ENCODE results near the gene TRIM63.

The TRIM63 gene

DNA sequence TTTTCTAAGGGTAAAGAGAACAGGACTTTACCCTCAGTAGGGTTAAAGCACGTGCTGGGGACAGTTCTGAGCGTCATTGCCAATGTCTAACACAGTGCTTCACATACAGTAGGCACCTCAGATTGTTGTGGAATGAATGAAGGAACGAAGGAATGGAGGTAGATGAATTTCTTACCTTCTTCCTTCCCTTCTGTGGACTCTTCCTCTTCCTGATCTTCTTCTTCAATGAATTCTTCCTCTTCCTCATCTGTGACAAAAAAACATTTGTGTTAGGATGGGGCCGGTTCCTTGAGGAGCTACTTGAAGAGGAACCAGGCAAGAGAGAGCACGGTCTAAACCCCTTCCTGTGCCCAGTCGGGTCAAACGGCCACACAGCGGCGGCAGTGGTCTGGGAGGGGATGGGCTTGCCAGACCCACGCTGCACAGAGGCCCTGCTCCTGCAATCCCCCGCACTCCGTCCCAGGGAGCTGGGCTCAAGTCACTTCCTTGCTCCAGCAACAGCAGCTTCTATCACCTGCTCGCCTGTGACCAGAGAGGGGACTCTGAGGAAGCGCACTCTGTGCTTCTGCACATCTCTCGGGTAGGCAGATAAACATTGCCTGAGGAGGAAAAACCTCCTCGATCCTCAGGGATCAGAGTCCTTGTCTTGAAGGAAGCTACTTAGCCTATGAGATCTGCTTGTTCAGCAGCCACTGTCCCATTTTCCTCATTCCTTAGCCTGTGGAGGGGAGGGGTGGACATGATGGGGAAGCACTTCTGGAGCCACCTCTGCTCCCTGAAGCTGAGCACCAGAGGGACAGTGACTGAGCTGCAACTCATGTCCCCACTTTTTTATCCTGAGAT is 13.5 kb downstream of the TRIM63 start:
- no peak for DNase-seq

DNA sequence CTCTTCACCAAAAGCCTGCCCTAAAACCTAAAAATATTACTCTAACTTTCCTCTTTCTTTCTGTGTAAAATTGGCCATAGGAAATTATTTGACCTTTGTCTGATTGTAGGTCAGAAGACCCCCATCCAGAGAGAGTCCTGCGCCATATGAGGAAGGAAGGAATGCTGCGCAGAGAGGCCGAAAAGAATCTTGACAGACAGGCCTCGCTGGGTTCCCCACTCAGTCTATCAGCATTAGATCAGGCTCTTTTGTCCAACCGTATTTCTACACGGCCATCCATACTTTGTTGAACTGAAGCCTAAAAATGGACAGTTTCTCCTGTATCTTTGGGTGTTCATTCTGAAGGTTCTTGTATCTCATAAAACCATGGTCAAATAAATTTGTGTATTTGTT is 17.2 kb downstream of the TRIM63 start:
- DNase-seq, result no peak

DNA sequence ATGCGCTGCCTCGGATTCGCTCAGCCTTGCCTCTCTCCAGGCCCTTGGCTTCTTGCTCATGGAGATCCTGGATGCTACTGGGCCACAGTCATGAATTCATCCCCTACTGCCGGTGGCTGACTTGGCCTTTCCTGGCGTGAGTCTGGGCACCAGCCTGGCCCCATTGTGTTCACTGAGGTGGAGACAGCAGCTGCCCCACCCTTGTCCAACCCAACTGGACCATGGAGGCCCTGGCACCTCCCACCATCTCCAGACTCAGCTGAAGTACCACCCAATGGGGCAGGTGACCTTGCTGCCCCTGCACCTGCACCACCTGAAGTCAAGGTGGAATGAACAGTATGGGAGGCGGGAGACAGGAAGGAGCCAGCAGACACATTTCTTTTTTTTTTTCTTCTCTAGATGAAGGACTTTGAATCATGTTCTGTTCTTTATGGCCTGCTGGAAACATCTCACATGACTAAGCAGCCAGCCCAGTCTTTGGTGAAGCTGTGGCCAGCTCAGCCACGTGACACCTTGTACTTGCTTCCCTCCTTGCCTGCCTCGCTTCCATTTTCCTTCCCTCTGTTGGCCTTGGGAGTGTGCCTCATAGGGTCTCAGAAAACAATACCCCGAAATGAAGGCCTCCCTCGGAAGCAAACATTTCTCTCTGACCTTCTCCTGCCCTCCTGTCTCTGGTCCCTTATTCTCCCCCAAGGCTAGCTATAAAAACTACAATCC is 17.7 kb downstream of the TRIM63 start:
- DNase-seq, result no peak

DNA sequence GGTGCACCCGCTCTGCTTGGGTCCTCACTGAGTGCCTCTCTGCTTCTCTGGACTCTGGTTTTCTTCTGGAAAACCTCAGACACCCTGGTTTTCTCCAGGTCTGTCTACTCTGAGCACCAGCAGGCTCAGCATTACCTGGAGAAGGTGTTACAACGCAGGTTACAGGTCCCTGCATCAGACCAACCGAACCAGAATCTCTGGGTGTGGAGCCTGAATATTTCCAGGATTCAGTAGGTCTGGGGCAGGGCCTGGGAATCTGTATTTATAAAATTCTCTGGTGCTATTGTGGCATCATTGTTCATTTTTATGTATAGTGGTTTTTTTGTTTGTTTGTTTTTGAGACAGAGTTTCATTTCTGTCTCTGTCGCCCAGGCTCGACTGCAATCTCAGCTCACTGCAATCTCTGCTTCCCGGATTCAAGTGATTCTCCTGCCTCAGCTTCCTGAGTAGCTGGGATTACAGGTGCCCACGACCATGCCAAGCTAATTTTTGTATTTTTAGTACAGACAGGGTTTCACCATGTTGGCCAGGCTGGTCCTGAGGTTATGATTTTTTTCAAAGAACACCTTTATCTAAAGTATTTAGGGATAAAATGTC is 20.1 kb downstream of the TRIM63 start:
- DNase-seq, result no peak

DNA sequence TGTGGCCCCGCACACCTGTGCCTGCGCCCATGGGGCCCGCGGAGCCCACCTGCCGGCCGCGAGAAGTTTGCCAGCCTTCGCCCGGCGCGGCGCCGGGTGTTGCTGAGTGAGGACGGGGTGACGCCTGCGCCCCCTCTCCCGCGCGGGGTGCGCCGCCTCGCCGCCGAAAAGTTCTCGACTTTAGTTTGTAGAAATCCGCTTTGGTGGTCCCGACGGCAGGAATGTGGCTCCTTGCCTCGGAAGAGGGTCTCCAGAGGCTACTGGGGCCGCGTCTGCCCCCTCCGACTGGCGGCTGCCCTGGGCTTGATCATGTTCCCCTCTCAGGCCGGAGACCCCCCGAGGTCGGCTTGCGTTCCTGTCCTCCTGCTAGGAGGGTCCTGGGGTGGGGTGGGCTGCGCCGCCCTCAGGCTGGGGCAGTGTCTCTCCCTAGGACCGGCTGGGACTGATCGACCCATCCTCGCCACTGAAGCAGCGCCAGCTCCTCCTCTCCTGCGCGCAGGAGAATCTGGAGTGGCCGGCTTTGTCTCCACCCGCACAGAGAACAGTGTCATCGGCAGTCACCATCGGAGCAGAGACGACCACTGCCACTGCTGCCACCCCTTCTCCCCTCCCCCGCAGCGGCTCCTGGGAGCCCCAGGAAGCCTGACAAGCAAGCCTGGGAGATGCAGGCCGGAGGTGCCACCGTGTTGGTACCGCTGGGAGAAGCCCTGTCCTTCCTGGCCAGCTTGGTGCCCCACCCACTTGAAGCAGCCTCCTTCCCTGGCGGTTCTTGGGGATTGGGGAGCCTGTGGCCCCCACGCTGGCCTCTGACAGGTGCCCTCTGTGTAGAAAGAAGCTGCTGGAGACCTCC is 21.0 kb downstream of the TRIM63 start:
- DNase-seq, result no peak

DNA sequence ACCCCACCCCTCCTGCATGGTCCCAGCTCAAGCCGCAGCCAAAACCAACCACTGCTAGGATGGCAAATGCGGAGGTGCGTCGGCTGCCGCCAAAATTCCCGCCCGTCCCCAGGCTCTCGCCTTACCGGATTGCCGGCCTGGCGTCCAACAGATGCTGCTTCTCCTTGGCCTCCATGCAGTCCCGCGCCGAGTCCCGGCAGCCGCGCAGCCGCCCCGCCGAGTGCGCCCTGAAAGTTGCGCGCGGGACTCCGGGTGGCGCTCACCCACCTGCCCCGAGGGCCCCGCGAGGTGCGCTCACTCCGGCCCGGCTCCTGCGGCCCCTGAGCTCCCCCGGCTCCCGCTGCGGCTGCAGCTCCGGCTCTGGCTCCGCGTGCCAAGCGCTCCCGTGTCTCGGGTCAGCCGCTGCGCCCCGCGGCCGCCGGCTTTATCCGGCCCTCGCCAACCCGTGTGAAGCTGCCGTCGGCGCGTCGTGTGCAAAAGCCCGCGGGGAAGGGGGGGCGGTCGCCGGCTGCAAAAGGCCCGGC is 21.6 kb downstream of the TRIM63 start, which contains the start of gene SLC30A2:
Gene SLC30A2, minus strand, starts transcription at position 397 of the 524 bp plus-strand sequence. Its CDS starts 222 bp downstream, at position 175.
- no peak for DNase-seq

DNA sequence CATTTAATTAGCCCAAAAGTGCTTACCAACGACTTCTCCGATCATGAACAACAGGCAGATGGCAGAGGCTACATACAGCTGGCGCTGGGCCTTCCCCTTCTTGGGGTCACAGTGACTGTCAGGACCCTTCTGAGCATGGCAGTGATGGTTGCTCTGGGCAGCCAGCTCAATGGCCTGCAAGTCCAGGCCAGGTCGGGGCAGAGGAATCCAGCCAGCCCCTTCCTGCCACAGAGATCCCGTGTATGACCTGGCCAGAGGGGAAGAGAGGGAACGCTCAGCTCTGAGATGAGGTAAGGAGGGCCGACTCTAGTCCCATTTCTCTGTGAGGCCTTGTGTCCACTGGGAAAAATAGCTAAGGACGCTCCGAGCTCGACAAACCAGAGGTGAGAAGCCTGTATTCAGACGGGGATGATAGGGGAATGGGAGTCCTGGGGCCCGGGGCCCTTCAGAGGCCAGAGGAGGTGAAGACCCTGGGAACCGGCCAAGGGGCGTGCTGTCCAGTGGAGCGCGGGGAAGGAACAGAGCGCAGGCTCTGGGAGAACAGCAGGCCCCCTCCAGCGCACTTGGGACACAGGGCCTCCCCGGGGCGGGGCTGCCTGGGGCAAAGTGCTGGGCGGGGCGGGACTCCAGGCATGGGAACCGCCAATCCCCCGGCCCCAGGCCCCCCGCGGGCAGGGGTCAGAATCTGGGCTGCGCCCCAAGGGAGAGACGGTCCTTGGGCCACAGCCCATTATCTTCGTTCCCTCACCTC is 22.3 kb downstream of the TRIM63 start:
- DNase-seq, result no peak

DNA sequence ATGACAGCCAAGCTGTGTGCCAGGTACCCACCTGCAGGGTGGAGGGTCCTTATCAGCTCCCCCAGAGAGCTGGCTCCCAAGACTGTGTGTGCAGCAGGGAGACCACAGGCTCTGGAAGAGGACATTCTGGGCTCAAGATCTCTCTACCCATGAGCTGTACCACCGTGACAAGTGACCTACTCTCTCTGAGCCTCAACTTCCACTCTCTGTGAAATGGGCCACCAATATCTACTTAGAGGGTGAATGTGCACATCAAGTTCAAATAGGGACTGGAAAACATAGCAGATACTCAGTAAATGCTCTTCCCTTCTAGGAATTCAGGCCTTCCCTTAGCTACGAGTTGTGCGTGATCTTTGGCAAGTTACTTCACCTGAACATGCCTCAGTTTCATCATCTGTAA is 23.0 kb downstream of the TRIM63 start:
- no peak for DNase-seq

DNA sequence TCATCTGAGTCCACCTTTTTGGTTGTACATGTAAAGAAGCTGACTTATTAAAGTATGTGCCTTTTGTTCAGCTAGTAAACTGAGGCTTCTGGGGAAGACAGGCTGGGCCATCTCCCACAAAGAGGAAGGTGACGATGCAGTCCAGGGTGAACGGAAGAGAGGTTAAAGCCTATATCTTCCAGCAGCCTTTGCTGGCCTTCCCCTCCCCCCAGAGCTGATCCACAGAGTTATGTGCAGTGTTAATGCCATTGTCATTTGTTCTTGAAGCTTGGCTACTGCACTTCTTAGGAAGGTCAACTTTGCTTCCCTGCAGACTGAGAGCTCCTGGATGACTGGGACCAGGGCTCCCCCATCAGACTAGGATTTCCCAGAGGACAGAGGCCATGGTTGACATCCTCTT is 23.7 kb downstream of the TRIM63 start:
- DNase-seq, result no peak

DNA sequence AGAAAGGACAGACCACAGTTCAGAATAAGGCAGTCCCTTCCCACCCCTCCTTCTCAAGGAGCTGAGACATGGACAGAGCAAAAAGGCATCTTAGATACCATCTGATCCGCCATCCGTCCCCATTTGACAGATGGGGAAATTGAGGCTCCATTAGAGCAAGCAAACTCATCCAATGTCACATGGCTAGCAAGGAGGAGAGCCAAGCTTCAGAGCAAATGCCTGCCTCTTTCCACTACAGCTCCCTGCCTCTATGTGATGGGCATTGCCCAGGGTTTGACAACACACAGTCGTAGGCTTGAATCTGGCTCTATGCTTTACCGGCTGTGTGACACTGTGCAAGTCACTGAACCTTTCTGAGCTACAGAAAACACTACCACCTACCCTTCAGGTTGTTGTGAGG is 25.5 kb downstream of the TRIM63 start:
- DNase-seq, result no peak

DNA sequence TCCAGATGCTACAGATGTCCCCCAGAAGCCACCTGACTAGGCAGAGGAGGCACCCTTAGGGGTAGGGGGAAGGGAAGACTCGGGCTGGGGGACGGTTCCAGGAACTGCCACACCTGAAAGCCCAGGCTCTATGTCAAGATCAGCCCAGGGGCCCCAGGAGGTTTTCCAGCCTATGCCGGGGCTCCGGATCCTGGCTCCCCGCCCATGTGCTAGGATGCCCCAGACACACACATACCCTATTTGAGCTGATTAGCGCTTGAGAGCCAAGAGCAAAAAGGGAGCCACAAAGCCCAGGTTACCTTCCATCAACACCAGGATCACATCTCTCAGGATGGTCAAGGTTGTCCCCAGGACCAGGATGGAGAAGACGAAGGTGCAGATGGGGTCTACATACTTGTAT is 26.0 kb downstream of the TRIM63 start:
- DNase-seq, result no peak

DNA sequence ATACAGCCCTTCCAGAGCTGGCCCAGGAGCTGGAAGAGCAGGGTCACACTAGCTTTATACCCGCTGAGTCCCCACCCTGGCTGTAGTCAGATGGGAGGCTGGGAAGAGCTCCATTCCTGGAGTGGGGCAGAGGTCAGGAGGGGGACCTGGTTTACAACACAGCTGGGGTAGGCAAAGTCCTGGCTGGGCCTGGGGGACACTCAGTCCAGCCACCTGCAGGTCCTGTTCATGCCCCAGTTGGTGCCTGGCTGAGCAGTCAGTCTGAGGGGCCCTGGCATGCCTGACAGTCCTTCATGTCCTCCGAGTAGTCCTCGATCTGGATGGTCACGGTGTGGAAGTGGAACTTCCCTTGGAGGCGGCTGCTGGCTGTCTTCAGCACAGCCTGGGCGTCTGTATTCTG is 28.5 kb downstream of the TRIM63 start:
- DNase-seq, result no peak

DNA sequence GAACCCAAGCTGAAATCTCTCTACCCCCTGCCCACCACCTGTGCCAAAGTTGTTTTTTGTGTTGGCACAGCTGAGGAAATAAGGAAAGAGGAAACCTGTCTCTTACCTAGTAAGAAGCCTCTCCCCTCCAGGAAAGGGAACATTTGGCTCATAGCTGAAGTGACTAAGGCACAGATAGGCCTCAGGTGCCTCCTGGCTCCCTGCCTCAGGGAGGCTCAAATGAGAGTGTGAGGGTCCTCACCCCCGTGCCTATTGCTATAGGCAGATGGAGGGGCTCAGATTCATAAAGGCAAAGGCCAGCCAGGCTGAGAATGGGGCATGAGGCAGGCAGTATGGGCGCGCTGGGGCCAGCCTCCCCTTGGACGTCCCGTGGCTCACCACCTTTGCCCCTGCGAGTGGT is 29.0 kb downstream of the TRIM63 start:
- no peak for DNase-seq

DNA sequence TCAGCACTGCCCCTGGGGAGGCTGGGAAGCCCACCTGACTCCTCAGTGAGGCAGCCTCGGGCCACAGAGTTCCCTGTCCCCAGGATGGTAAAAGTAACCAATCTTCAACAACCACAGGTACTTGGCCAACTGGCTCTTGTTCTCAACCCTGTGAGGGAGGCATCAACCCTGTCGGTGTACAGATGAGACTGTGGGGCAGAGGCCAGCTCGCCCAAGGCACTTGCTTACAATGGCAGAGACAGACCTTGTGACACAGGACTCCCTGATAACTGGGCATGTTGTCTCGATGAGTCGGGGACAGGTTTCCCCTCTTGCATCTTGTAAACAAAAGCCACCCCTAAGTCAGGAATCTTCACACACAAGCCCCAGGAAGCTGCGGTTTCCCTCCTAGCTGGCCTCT is 29.5 kb downstream of the TRIM63 start:
- DNase-seq, result no peak

DNA sequence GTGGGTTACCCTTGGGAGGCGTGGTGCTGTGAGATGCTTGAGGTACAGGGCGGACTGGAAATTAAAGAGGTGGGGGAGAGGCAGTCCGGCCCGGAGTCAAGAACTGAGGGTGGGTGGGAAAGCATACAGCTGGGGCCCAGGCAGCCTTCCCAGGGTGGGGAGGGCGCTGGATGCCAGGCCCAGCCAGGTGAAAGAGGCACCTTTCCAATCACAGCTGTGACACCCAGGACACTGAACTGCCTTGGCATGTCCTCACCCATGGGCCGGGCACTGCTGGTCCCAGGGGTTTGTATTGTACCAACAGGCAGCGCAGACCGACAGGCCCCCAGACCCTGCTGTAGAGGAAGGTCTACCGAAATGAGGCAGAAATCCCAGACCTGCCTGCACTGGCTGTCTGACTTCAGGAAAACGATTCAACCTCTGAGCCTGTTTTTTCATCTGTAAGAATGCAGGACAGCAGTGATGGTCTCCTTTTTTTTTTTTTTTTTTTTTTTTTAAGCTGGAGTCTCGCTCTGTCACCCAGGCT is 30.6 kb downstream of the TRIM63 start:
- no peak for DNase-seq

DNA sequence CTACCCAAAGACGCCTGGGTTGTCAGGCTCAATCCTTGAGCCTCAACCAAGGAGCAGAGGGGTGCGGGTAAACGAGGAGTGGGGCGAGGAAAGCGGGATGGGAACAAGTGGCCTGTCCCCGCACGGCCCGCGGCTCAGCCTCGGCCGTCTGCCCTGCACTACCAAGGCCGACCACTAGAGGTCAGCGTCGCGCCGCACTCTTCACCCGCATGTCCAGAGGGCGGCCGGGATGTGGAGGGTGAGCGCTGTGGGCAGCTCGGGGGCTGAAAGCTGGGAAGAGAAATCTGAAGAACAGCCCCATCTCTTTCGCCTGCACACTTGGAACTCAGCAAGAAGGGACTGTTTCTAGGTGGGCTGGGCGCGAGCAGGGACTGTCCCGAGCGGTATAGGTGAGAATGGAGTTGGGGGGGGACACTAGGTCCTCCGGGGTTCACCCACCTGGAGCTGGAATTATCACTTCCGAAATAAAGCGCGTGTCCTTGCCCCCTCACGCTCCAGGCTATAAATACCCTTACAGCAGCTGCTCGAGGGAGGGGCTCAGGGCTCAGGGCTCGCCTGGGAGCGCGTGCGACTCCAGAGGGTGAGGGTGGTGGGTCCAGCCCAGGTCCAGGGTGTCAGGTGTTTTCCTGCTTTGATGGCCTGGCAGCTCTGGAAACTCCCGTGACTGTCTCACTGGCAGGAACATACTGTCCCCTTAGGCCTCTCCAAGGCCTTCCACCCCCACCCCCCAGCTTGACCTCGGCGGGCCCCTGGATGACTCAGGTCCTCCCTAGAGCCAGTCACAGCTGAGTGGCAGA is 31.3 kb downstream of the TRIM63 start:
- peak; percentile 79 for DNase-seq

DNA sequence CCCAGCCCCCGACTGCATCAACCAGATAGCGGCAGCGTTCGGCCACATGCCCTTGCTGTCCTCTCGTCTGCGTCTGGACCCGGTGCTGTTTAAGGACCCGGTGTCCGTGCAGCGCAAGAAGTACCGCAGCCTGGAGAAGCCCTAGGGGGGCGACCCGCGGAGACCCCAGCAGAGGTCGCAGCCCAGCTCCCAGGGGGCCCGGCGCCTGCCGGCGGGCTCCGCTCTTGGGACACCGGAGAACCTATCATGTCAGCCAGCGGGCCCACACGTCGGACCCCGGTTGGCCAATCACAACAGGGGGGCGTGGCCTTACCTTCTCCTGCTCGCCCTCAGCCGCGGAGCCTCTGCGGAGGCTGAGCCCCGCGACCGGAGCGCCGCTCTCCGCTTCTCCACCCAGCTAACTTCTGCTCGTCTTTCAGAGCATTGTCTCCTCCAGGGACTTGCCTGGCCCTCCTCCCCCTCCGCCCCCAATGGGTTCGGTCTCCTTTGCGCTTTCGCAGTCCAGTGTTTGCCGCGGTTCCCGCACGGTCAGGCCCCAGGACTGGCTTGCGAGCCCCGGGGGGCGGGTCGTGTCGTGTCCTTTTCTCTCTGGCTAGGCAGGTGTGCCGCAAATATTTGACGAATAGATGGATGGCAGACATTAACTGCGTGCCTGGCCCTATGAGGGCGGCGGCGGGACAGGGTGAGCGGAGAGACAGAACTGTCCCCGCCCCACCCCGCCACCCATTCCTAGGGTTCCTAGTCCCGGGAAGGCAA is 32.0 kb downstream of the TRIM63 start:
- DNase-seq, result peak; percentile 94

DNA sequence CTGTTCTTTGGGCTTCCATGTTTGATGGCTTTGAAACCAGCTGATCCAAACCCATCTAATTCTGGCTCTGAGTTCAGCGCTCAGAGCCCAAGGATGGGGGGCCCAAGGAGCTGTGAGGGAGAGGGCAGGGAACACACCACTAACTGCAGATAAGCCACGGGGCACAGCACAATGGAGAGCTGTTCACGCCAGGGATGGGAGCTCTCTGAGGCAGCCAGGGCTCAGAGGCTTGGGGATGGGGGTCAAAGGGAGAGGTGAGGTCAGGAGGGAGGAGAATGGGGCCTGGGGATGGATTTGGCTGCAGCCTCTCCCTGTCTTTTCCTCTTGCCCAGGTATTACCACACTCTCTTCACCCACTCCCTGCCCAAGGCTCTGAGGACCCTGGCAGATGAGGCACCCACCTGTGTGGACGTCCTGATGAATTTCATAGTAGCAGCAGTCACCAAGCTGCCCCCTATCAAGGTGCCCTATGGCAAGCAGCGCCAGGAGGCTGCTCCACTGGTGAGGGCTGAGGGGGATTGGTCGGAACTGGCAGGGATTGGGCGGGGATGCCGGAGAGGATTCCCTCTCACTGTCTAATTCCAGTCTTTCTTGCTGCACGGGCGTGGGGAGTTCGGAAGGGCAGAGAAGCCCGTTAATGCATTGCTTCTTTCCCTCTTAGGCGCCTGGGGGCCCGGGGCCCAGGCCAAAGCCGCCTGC is 32.8 kb downstream of the TRIM63 start:
- DNase-seq, result no peak

DNA sequence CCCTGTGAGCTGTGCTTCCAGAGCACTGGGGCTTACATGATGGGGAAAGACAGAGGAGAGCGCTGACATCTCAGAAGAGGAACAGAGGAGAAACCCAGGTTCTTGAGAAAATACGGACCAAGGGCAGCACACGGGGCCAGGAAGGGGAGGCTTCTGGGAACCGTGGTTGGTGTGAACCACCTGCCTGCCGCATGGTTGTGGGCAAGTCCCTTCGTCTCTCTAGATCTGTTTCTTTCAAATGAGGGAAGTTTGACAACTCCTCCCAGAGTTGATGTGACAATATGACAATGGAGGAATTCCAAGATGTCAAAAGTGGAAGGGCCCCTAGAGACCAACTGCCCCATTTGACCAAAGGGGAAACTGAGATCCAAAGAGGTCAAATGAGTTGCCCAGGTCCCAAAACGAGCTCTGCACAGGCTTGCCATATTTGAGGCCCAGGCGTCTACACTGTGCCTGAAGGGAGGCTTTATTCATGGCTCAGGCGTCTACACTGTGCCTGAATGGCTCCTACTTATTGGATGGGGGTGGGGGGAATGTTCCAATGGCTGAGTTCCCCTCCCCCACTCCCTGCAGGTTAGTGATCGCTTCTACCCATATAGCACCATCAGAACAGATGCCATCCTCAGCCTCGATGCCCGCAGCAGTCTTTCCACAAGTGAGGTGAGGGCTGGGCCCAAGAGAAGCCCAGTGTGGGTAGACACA is 34.6 kb downstream of the TRIM63 start:
- DNase-seq, result no peak
